GM12891 (cell line): ENCODE results near the gene LNPEP.

Experiments used
- DNase-seq: peaks from one replicate; pipeline ENCODE4 v3.0.0; 2011; ENCODE audit warnings: low spot score; ENCODE audit not compliant: insufficient read length
- FAIRE-seq: peaks from 2 replicates; lab custom pipeline; 2011; peaks lifted over from hg19 to GRCh38; lab: Jason Lieb, UNC
- PAX5 ChIP-seq: IDR thresholded peaks from 2 replicates; pipeline ENCODE4 v1.6.1; 2011; ENCODE audit warnings: low read length, moderate library complexity, mild to moderate bottlenecking; ENCODE audit not compliant: insufficient read depth, severe bottlenecking
- POLR2A ChIP-seq: IDR thresholded peaks from 2 replicates; pipeline ENCODE4 v1.6.1; 2011; ENCODE audit warnings: low read depth, low read length, control low read depth
- POLR2AphosphoS5 ChIP-seq: IDR thresholded peaks from 2 replicates; pipeline ENCODE4 v1.6.1; 2011; ENCODE audit warnings: low read depth, low read length, control low read depth
- POU2F2 ChIP-seq: IDR thresholded peaks from 2 replicates; pipeline ENCODE4 v1.6.1; 2011; ENCODE audit warnings: low read depth, mild to moderate bottlenecking, control low read depth, low read length, moderate library complexity
- SPI1 ChIP-seq: IDR thresholded peaks from 2 replicates; pipeline ENCODE4 v1.6.1; 2011; ENCODE audit warnings: low read depth, low read length, control low read depth
- TAF1 ChIP-seq: IDR thresholded peaks from 2 replicates; pipeline ENCODE4 v1.6.1; 2011; ENCODE audit warnings: low read depth, low read length, control low read depth

Gene LNPEP

GRCh38 chr5:96968614-96969013, 32.7 kb downstream of the LNPEP start:
- no peak for TF ChIP-seq POLR2AphosphoS5
- FAIRE-seq (peak; percentile 70), DNase-seq (no peak)

GRCh38 chr5:96969366-96969765, 33.5 kb downstream of the LNPEP start:
- no peak for DNase-seq
- TF ChIP-seq POLR2A: no peak
- no peak for TF ChIP-seq SPI1
- no peak for TF ChIP-seq TAF1
- no peak for TF ChIP-seq PAX5
- no peak for TF ChIP-seq POLR2AphosphoS5
- TF ChIP-seq POU2F2: no peak
- peak; percentile 41 for FAIRE-seq

- FAIRE-seq (peak; percentile 76), DNase-seq (no peak)
- no peak for TF ChIP-seq POU2F2
- no peak for TF ChIP-seq POLR2AphosphoS5
- no peak for TF ChIP-seq TAF1
- no peak for TF ChIP-seq POLR2A
- TF ChIP-seq PAX5: no peak
- TF ChIP-seq SPI1: no peak
These were observed 36.9 kb downstream of the LNPEP start for GRCh38 chr5:96972599-96973334.

- DNase-seq (no peak), FAIRE-seq (peak; percentile 79)
- TF ChIP-seq PAX5 (no peak), POLR2A (no peak), TAF1 (no peak), POU2F2 (no peak), POLR2AphosphoS5 (no peak), SPI1 (no peak)
These were observed 37.9 kb downstream of the LNPEP start for GRCh38 chr5:96973532-96974401.

GRCh38 chr5:96975656-96976055, 39.8 kb downstream of the LNPEP start:
- DNase-seq (no peak), FAIRE-seq (no peak)
- TF ChIP-seq PAX5 (no peak), POLR2AphosphoS5 (no peak), POLR2A (no peak), TAF1 (no peak), POU2F2 (no peak), SPI1 (no peak)

- DNase-seq: no peak
- no peak for FAIRE-seq
- no peak for TF ChIP-seq TAF1
- TF ChIP-seq SPI1: no peak
- TF ChIP-seq POU2F2: no peak
- no peak for TF ChIP-seq PAX5
- TF ChIP-seq POLR2A: no peak
- TF ChIP-seq POLR2AphosphoS5: no peak
These were observed 41.3 kb downstream of the LNPEP start for GRCh38 chr5:96977228-96977627.

GRCh38 chr5:96978812-96979449, 43.1 kb downstream of the LNPEP start:
- DNase-seq: no peak
- no peak for FAIRE-seq
- TF ChIP-seq POLR2AphosphoS5: no peak
- TF ChIP-seq TAF1: no peak
- TF ChIP-seq POU2F2: no peak
- no peak for TF ChIP-seq PAX5
- no peak for TF ChIP-seq SPI1
- TF ChIP-seq POLR2A: no peak

GRCh38 chr5:96984506-96985192, 48.8 kb downstream of the LNPEP start:
- DNase-seq (no peak), FAIRE-seq (no peak)
- TF ChIP-seq PAX5: no peak
- TF ChIP-seq POLR2AphosphoS5: no peak
- no peak for TF ChIP-seq POLR2A
- TF ChIP-seq TAF1: no peak
- TF ChIP-seq POU2F2: no peak
- TF ChIP-seq SPI1: no peak

- DNase-seq (no peak), FAIRE-seq (no peak)
- no peak for TF ChIP-seq POLR2AphosphoS5
- no peak for TF ChIP-seq SPI1
- TF ChIP-seq POU2F2: no peak
- no peak for TF ChIP-seq PAX5
- TF ChIP-seq POLR2A: no peak
- no peak for TF ChIP-seq TAF1
These were observed 50.6 kb downstream of the LNPEP start for GRCh38 chr5:96986450-96986849.
